Thymus (tissue), 2 donors: Measurements from ENCODE around the gene REPS1. TPM values are rescaled to one million over a fixed set of nuclear protein-coding genes. Genes with fewer than 3 reads are reported as not detected.

Experiments
- polyA plus RNA-seq: library from polyadenylated mRNA; stranded (reverse); fragments of 200-250 nt; gene quantifications from one replicate; pipeline ENCODE4 v1.2.3, GENCODE V29; 2013
- total RNA-seq: library from RNA; stranded (reverse); fragments of 120-200 nt; gene quantifications from one replicate; pipeline ENCODE4 v1.2.4, GENCODE V29; 2013
- donor health status: healthy.

The REPS1 gene
- total and polyA plus RNA-seq, 2 donors, result 37.8 to 66.5 TPM

Other genes starting within 250 kb of the REPS1 start
- gene CCDC28A, start 214.5 kb downstream of the REPS1 start, total RNA-seq, result 35.6 TPM
- 60.3 TPM for gene CCDC28A, start 214.5 kb downstream of the REPS1 start, polyA plus RNA-seq
- 0.09 TPM for gene ECT2L, start 192.2 kb downstream of the REPS1 start, total RNA-seq
- gene ECT2L, start 192.2 kb downstream of the REPS1 start, polyA plus RNA-seq, result 0.43 TPM
- gene ABRACL, start 40.5 kb upstream of the REPS1 start, total RNA-seq, result 123 TPM
- gene ABRACL, start 40.5 kb upstream of the REPS1 start, polyA plus RNA-seq, result 202 TPM
- 29.7 TPM for gene HECA, start 146.8 kb upstream of the REPS1 start, total RNA-seq
- gene HECA, start 146.8 kb upstream of the REPS1 start, polyA plus RNA-seq, result 36.0 TPM